HUES64 (cell line): ENCODE results near the gene TPSG1.

Experiments
- H3K27ac ChIP-seq: 2 replicates; pipeline ENCODE4 v1.7.0; 2013; ENCODE audit warnings: low read depth, low read length, inconsistent platforms
- H3K27me3 ChIP-seq: 2 replicates; pipeline ENCODE4 v1.6.1; 2013; ENCODE audit warnings: mild to moderate bottlenecking, low read length; ENCODE audit not compliant: insufficient read depth
- H3K36me3 ChIP-seq: 2 replicates; pipeline ENCODE4 v1.6.1; 2013; ENCODE audit warnings: mild to moderate bottlenecking, low read length; ENCODE audit not compliant: insufficient read depth
- H3K4me1 ChIP-seq: 2 replicates; pipeline ENCODE4 v1.6.1; 2013; ENCODE audit warnings: mild to moderate bottlenecking, low read length, moderate library complexity; ENCODE audit not compliant: insufficient read depth
- H3K4me3 ChIP-seq: 2 replicates; pipeline ENCODE4 v1.5.1; 2013; ENCODE audit warnings: mild to moderate bottlenecking, low read length, moderate library complexity
- H3K9ac ChIP-seq: 2 replicates; pipeline ENCODE4 v1.6.1; 2013; ENCODE audit warnings: mild to moderate bottlenecking, low read depth, low read length
- H3K9me3 ChIP-seq: 2 replicates; pipeline ENCODE4 v1.6.1; 2013; ENCODE audit warnings: low read depth, low read length; ENCODE audit not compliant: insufficient read depth
- WGBS: fragments of 150-250, 120-280 bp; methylation state at CpG from one replicate; pipeline ENCODE4 v1.1.7; 2013; ENCODE audit warnings: missing lambda C conversion rate; 5-methylcytosine and 5-hydroxymethylcytosine counted together

The TPSG1 gene

GRCh38 chr16:1218930-1219611 lies 6.0 kb downstream of the TPSG1 start:
- Histone ChIP-seq H3K4me3 (no peak overlapping the region), H3K27me3 (no peaks in the 10 kb centered on the region), H3K27ac (no peak overlapping the region), H3K9me3 (no peaks in the 10 kb centered on the region), H3K4me1 (no peaks in the 10 kb centered on the region), H3K9ac (no peak overlapping the region), H3K36me3 (peaks cover 42% of the 10 kb centered on the region)
- WGBS = 92% methylated on average over 24 of the region's 24 CpGs

DNA sequence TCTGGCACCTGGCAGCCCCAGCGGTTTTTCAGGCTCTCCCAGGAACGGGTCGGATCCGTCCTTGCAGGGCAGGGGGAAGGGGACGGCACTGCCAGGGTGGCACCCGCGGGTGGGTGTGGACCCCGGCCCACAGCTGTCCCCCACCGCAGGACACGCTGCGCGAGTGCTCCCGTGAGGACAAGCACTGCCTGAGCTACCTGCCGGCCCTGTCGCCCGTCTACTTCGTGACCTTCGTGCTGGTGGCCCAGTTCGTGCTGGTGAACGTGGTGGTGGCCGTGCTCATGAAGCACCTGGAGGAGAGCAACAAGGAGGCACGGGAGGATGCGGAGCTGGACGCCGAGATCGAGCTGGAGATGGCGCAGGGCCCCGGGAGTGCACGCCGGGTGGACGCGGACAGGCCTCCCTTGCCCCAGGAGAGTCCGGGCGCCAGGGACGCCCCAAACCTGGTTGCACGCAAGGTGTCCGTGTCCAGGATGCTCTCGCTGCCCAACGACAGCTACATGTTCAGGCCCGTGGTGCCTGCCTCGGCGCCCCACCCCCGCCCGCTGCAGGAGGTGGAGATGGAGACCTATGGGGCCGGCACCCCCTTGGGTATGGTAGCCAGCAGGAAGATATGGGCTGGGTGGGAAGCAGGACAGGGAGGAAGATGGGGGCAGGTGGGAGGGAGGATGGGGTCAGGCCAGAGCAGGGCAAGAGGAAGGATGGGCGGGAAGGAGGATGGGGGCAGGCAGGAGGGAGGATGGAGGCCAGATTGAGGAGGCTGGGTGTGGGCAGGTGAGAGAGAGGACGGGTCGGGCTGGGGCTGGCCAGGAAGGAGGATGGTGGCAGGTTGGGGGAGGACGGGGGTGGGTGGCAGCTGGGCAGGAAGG lies 6.8 kb downstream of the TPSG1 start:
- H3K4me1 ChIP-seq = no peaks in the 10 kb centered on the region
- H3K27me3 ChIP-seq = no peaks in the 10 kb centered on the region
- 93% methylated on average over 49 of the region's 49 CpGs for WGBS
- no peak overlapping the region for H3K27ac ChIP-seq
- no peak overlapping the region for H3K9ac ChIP-seq
- no peak overlapping the region for H3K4me3 ChIP-seq
- H3K36me3 ChIP-seq = peaks cover 43% of the 10 kb centered on the region
- H3K9me3 ChIP-seq = no peaks in the 10 kb centered on the region

DNA sequence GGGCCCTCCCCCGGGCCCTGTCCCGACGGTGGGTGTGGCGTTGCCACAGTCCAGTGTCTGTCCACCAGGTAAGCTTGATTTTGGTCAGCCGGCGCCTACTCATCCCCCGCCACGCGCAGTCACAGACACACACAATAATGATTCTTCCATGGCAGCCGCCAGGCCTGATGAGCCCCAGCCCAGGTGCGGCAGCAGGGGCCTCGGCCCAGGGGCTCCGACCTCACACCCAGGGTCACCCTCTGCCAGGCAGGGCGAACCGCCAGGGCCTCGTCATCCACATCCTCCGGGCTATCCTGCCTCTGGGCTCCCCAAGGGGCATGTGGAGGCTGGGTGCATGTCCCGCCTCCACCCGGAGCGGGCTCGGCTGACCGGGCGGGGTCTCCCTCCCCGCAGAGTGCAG lies 7.5 kb downstream of the TPSG1 start:
- 95% methylated on average over 24 of the region's 24 CpGs for WGBS
- Histone ChIP-seq H3K27me3 (no peaks in the 10 kb centered on the region), H3K9me3 (no peaks in the 10 kb centered on the region), H3K9ac (no peak overlapping the region), H3K4me1 (no peaks in the 10 kb centered on the region), H3K36me3 (peaks cover 43% of the 10 kb centered on the region), H3K27ac (no peak overlapping the region), H3K4me3 (no peak overlapping the region)

DNA sequence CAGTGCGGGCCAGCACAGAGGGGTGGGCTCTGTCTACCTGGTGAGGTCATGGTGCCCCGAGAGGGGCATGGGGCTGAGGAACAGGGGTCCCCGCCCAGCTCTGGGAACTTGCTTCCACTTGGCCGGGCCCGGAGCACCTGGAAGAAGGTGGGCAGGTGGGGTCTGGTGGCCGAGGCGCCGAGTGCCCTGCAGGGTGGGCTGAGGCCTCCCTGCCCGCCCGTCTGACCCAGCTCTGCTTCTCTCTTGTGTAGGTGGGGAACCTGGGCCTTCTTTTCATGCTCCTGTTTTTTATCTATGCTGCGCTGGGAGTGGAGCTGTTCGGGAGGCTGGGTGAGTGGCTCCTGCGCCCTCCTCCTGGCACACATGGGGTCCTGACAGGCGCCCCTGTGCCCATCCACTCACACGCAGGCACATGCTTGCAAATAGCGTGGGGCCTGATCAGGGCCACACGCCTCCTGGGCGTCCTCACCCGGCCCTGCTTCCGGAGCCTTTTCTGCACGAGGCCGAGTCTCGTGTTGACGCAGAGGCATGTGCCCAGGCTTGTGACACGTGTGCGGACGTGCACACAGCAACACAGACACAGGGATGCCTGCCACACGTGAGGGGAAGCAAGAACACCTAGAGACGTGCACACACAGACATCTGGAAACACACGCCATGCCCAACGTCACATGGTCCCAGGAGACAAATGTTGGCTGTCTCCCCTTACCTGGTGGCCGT lies 8.2 kb downstream of the TPSG1 start:
- Histone ChIP-seq H3K27me3 (no peaks in the 10 kb centered on the region), H3K4me1 (no peaks in the 10 kb centered on the region), H3K4me3 (no peak overlapping the region), H3K27ac (no peak overlapping the region), H3K9ac (no peak overlapping the region), H3K9me3 (no peaks in the 10 kb centered on the region), H3K36me3 (peaks cover 43% of the 10 kb centered on the region)
- 94% methylated on average over 32 of the region's 32 CpGs for WGBS

- H3K36me3 ChIP-seq = peaks cover 45% of the 10 kb centered on the region
- H3K9me3 ChIP-seq = no peaks in the 10 kb centered on the region
- no peak overlapping the region for H3K4me3 ChIP-seq
- 90% methylated on average over 12 of the region's 12 CpGs for WGBS
- H3K27ac ChIP-seq = no peak overlapping the region
- H3K27me3 ChIP-seq = no peaks in the 10 kb centered on the region
- H3K4me1 ChIP-seq = no peaks in the 10 kb centered on the region
- H3K9ac ChIP-seq = no peak overlapping the region
Observed at GRCh38 chr16:1216296-1216619, 8.8 kb downstream of the TPSG1 start.

DNA sequence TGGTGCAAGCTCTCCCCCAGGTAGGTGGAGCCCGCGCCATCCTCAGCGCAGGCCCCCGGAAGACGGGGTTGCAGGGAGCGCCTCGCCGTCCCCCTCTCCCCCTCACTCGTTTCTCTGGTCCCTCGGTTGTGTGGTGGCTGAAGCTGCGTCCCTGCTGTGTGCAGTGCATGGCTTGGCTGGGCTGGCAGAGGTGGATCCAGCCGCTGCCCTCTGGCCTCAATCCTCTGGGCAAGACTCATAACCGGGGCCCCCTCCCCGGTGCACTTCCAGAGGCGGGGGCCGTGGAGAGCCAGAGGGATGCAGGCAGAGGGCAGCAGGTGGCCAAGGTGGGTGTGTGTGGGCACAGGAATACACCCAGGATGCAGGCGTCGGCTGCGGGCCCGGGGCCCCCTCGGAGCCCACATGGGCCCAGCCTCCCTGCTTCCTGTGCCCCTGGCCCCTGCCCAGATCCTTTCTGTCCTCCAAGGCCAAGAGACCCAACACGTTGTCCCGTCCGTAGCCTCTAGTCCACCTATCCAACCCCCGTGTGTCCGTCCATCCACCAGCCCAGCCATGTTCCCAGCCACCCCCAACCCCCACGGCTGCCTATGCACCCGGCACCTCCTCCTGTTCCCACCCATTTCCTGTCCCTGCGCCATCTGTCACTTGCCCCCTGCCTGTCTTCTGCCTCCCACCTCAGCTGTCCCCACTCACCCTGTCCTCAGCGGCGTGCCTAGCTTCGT lies 9.3 kb downstream of the TPSG1 start:
- Histone ChIP-seq H3K4me3 (no peak overlapping the region), H3K4me1 (no peaks in the 10 kb centered on the region), H3K27ac (no peak overlapping the region), H3K36me3 (peaks cover 48% of the 10 kb centered on the region), H3K9ac (no peak overlapping the region), H3K27me3 (no peaks in the 10 kb centered on the region), H3K9me3 (no peaks in the 10 kb centered on the region)
- WGBS = 92% methylated on average over 32 of the region's 32 CpGs

DNA sequence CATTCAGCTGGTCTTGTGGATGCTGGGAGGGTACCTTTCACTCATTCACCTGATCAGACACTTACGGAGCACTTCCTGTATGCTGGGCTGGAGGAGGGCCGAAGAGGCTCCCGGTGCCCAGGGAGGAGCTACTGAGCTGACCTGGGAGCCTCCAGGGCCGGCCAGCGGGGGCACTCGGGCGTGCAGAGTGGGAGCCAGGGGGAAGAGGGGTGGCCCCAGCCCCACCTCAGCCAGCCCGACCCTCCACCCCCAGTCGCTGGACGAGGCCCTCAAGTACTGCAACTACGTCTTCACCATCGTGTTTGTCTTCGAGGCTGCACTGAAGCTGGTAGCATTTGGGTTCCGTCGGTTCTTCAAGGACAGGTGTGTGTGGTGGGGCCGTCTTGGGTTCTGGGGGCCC lies 10.3 kb downstream of the TPSG1 start:
- Histone ChIP-seq H3K4me3 (no peak overlapping the region), H3K27ac (no peak overlapping the region), H3K9me3 (no peaks in the 10 kb centered on the region), H3K4me1 (no peaks in the 10 kb centered on the region), H3K27me3 (no peaks in the 10 kb centered on the region), H3K36me3 (peaks cover 41% of the 10 kb centered on the region), H3K9ac (no peak overlapping the region)
- WGBS = 93% methylated on average over 16 of the region's 16 CpGs

GRCh38 chr16:1213796-1214372 lies 11.2 kb downstream of the TPSG1 start:
- H3K9me3 ChIP-seq = no peaks in the 10 kb centered on the region
- no peaks in the 10 kb centered on the region for H3K4me1 ChIP-seq
- peaks cover 43% of the 10 kb centered on the region for H3K36me3 ChIP-seq
- no peak overlapping the region for H3K27ac ChIP-seq
- H3K4me3 ChIP-seq = no peak overlapping the region
- no peaks in the 10 kb centered on the region for H3K27me3 ChIP-seq
- WGBS = 94% methylated on average over 23 of the region's 25 CpGs
- H3K9ac ChIP-seq = no peak overlapping the region

- no peak overlapping the region for H3K4me3 ChIP-seq
- peaks cover 44% of the 10 kb centered on the region for H3K36me3 ChIP-seq
- no peak overlapping the region for H3K9ac ChIP-seq
- no peaks in the 10 kb centered on the region for H3K9me3 ChIP-seq
- H3K4me1 ChIP-seq = no peaks in the 10 kb centered on the region
- H3K27ac ChIP-seq = no peak overlapping the region
- H3K27me3 ChIP-seq = no peaks in the 10 kb centered on the region
- 96% methylated on average over 8 of the region's 8 CpGs for WGBS
Observed at GRCh38 chr16:1213231-1213630, 11.8 kb downstream of the TPSG1 start.

GRCh38 chr16:1212616-1213194 lies 12.4 kb downstream of the TPSG1 start:
- Histone ChIP-seq H3K36me3 (peaks cover 42% of the 10 kb centered on the region), H3K27ac (no peak overlapping the region), H3K27me3 (no peaks in the 10 kb centered on the region), H3K9me3 (no peaks in the 10 kb centered on the region), H3K4me1 (no peaks in the 10 kb centered on the region), H3K9ac (no peak overlapping the region), H3K4me3 (no peak overlapping the region)
- WGBS = 96% methylated on average over 40 of the region's 40 CpGs
